ENCODE measurements around the gene FHIP2A. TPM values are rescaled to one million over a fixed set of nuclear protein-coding genes. Genes with fewer than 3 reads are reported as not detected.
A peak's percentile ranks its signal among the peaks of the same experiment; 100 is the strongest.
"Not testable (repeated sequence)": the region's sequence is repeated elsewhere in the genome, so short reads cannot be mapped to it uniquely, and the experiment has no call there.

Gene FHIP2A
- total RNA-seq, 4 donors from 2014 or later: 21.0 to 37.4 (median 30.2) TPM

- ATAC-seq (ENCODE audit: low FRiP score) (no peak), DNase-seq (ENCODE audit: low spot score) (no peak)
- no peak for TF ChIP-seq CTCF (IDR thresholded peaks at IDR 0.05)
Observed at GRCh38 chr10:114850126-114850525, 28.5 kb downstream of the FHIP2A start.

GRCh38 chr10:114851336-114851735 lies 29.8 kb downstream of the FHIP2A start:
- no peak for TF ChIP-seq CTCF (IDR thresholded peaks at IDR 0.05)
- DNase-seq (ENCODE audit: low spot score) (no peak), ATAC-seq (ENCODE audit: low FRiP score) (no peak)

GRCh38 chr10:114852197-114852596 lies 30.6 kb downstream of the FHIP2A start:
- DNase-seq (ENCODE audit: low spot score) (no peak), ATAC-seq (ENCODE audit: low FRiP score) (no peak)
- no peak for TF ChIP-seq CTCF (IDR thresholded peaks at IDR 0.05)

GRCh38 chr10:114854906-114855305 lies 33.3 kb downstream of the FHIP2A start:
- TF ChIP-seq CTCF (IDR thresholded peaks at IDR 0.05): no peak
- DNase-seq (ENCODE audit: low spot score): no peak
- ATAC-seq (ENCODE audit: low FRiP score): no peak

- DNase-seq (ENCODE audit: low spot score) (no peak), ATAC-seq (ENCODE audit: low FRiP score) (peak; percentile 26)
- no peak for TF ChIP-seq CTCF (IDR thresholded peaks at IDR 0.05)
Observed at GRCh38 chr10:114855776-114856543, 34.4 kb downstream of the FHIP2A start.

- peak; percentile 79 for ATAC-seq (ENCODE audit: low FRiP score)
- DNase-seq (ENCODE audit: low spot score): no peak
- TF ChIP-seq CTCF (IDR thresholded peaks at IDR 0.05): no peak
Observed at GRCh38 chr10:114856544-114857287, 35.1 kb downstream of the FHIP2A start.

GRCh38 chr10:114857288-114857565 lies 35.6 kb downstream of the FHIP2A start:
- not testable (repeated sequence) for DNase-seq (ENCODE audit: low spot score); ATAC-seq (ENCODE audit: low FRiP score)

Data from omental fat pad (tissue), 4 donors.